Left lung (tissue), 10 donors: ENCODE results near the gene HTR3D. TPM values are rescaled to one million over a fixed set of nuclear protein-coding genes. Genes with fewer than 3 reads are reported as not detected.
"Not testable (repeated sequence)": the region's sequence is repeated elsewhere in the genome, so short reads cannot be mapped to it uniquely, and the experiment has no call there.

Experiments used
- ATAC-seq: fragments of 200-7000 bp; cut with Tn5 transposase; one replicate; pipeline ENCODE4 v1.9.1; 2020; ENCODE audit warnings: moderate library complexity
- DNase-seq, 4 donors: peaks; one replicate each; pipeline ENCODE4 v3.0.0-alpha.2; 2013 to 2020
- H3K27ac ChIP-seq, 2 donors: fragments of 200-600 bp; sonication (generic) in 1 of 2; one replicate each; pipeline versions ENCODE4 v1.5.0 to v1.8.0; 2020 to 2021
- H3K27me3 ChIP-seq, 2 donors: fragments of 200-600 bp; sonication (generic) in 1 of 2; one replicate each; pipeline versions ENCODE4 v1.5.0 to v1.8.0; 2020 to 2021
- H3K36me3 ChIP-seq, 2 donors: fragments of 200-600 bp; sonication (generic) in 1 of 2; one replicate each; pipeline versions ENCODE4 v1.5.0 to v1.8.0; 2020 to 2021
- H3K4me1 ChIP-seq, 2 donors: fragments of 200-600 bp; one replicate each; pipeline ENCODE4 v1.8.0; 2021
- H3K4me3 ChIP-seq, 2 donors: fragments of 200-600 bp; sonication (generic) in 1 of 2; one replicate each; pipeline versions ENCODE4 v1.5.0 to v1.8.0; 2020 to 2021; ENCODE audit warnings: mild to moderate bottlenecking in 1 of 2
- H3K9me3 ChIP-seq, 2 donors: fragments of 200-600 bp; sonication (generic) in 1 of 2; one replicate each; pipeline versions ENCODE4 v1.5.0 to v1.8.0; 2020 to 2021
- CTCF ChIP-seq, 2 donors: fragments of 200-600 bp; sonication (generic) in 1 of 2; IDR thresholded peaks; one replicate each; pipeline versions ENCODE4 v1.5.0 to v1.8.0; 2021; ENCODE audit warnings: antibody characterized with exemption in 2 of 2
- intact Hi-C, 2 donors: fragments of 100-400 bp; cut with DNase I; formaldehyde crosslinking; loops; one replicate each; pipeline versions ENCODE4 v1.11.2 to v1.14.2; 2022
- polyA plus RNA-seq, 6 donors: library from polyadenylated mRNA; unstranded; fragments of 120-200 nt; gene quantifications; one replicate each; pipeline ENCODE4 v1.2.1, GENCODE V29; 2013; ENCODE audit not compliant: insufficient read length in 6 of 6
- total RNA-seq, 2 donors: library from RNA; stranded (reverse); fragmentation: NEBNext Ultra II Directional; extraction: Animal tissue kit (Norgen Biotek cat#: 25700); gene quantifications; one replicate each; pipeline ENCODE4 v1.2.1, GENCODE V29; 2021
- donor health status: DM: no; HTN: yes; CAD: no.
- donor health status: DM: no; HTN: no; CAD: no.

The HTR3D gene
- total and polyA plus RNA-seq, 8 donors = not detected

- intact Hi-C loops = no loop called here
- no peak for DNase-seq
- H3K27ac ChIP-seq = no peak overlapping the region
- no peaks in the 10 kb centered on the region for H3K4me1 ChIP-seq
- H3K27me3 ChIP-seq = no peaks in the 10 kb centered on the region
- H3K9me3 ChIP-seq = no peaks in the 10 kb centered on the region
- no peaks in the 10 kb centered on the region for H3K36me3 ChIP-seq
- no peak for ATAC-seq
- H3K4me3 ChIP-seq = no peak overlapping the region
- TF ChIP-seq CTCF (IDR thresholded peaks at IDR 0.05) = no peak
These were observed 27.9 kb downstream of the HTR3D start for GRCh38 chr3:184059424-184059823.

DNA sequence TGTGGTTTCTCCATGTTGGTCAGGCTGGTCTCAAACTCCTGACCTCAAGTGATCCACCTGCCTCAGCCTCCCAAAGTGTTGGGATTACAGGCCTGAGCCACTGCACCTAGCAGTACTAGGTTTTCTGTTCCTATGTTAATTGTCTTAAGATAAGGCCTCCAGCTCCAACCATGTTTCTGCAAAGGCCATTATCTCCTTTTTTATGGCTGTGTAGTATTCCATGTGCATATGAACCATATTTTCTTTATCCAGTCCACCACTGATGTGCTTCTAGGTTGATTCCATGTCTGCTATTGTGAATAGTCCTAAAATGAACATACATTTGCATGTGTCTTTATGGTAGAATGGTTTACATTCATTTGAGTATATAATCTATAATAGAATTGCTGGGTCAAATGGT lies 31.1 kb downstream of the HTR3D start:
- TF ChIP-seq CTCF (IDR thresholded peaks at IDR 0.05) = no peak
- ATAC-seq = no peak
- H3K27ac ChIP-seq = no peak overlapping the region

GRCh38 chr3:184066211-184066610 lies 34.7 kb downstream of the HTR3D start:
- TF ChIP-seq CTCF (IDR thresholded peaks at IDR 0.05) = no peak
- Histone ChIP-seq H3K4me3 (no peak overlapping the region), H3K27ac (no peak overlapping the region), H3K27me3 (no peaks in the 10 kb centered on the region), H3K4me1 (no peaks in the 10 kb centered on the region), H3K9me3 (peaks cover 0 to 9% of the 10 kb centered on the region in 2 donors), H3K36me3 (no peaks in the 10 kb centered on the region)
- no peak for DNase-seq
- intact Hi-C loops = no loop called here
- ATAC-seq = no peak

More for the DNA sequence above, 31.1 kb downstream of the HTR3D start:
- H3K4me3 ChIP-seq = no peak overlapping the region
- H3K4me1 ChIP-seq = no peaks in the 10 kb centered on the region
- H3K27me3 ChIP-seq = no peaks in the 10 kb centered on the region
- intact Hi-C loops = no loop called here
- no peaks in the 10 kb centered on the region for H3K9me3 ChIP-seq
- no peak for DNase-seq
- H3K36me3 ChIP-seq = no peaks in the 10 kb centered on the region

DNA sequence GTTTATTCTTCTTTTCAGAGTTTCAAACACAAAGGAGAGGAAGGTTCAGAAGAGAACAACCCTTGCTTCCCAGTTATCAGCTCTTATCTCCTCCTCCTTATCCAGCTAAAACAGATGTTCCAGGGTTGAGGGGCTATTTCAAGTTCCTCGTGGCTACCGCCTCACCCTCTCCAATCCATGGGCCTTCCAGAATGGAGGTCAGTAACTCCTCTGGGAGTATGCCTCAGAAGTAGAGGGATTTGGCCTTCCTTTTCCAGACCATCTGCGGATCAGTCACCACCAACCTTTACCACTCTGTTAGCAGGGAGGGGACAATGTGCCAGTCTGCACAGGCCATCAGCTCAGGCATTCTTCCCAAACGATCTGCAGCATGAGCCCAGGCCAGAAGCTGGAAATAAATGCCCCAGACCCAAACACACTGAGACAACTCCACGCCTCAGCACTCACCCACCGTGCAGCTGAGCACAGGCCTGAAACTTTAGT lies 36.1 kb downstream of the HTR3D start:
- DNase-seq (no peak), ATAC-seq (no peak)
- intact Hi-C loops = no loop called here
- Histone ChIP-seq H3K9me3 (peaks cover 0 to 10% of the 10 kb centered on the region in 2 donors), H3K4me3 (no peak overlapping the region), H3K4me1 (no peaks in the 10 kb centered on the region), H3K27me3 (no peaks in the 10 kb centered on the region), H3K36me3 (no peaks in the 10 kb centered on the region), H3K27ac (no peak overlapping the region)
- TF ChIP-seq CTCF (IDR thresholded peaks at IDR 0.05) = no peak

GRCh38 chr3:184068344-184068743 lies 36.8 kb downstream of the HTR3D start:
- ATAC-seq = no peak
- DNase-seq = no peak
- Histone ChIP-seq H3K9me3 (peaks cover 0 to 10% of the 10 kb centered on the region in 2 donors), H3K36me3 (no peaks in the 10 kb centered on the region), H3K27ac (no peak overlapping the region), H3K27me3 (no peaks in the 10 kb centered on the region), H3K4me3 (no peak overlapping the region), H3K4me1 (no peaks in the 10 kb centered on the region)
- intact Hi-C loops = no loop called here
- no peak for TF ChIP-seq CTCF (IDR thresholded peaks at IDR 0.05)

DNA sequence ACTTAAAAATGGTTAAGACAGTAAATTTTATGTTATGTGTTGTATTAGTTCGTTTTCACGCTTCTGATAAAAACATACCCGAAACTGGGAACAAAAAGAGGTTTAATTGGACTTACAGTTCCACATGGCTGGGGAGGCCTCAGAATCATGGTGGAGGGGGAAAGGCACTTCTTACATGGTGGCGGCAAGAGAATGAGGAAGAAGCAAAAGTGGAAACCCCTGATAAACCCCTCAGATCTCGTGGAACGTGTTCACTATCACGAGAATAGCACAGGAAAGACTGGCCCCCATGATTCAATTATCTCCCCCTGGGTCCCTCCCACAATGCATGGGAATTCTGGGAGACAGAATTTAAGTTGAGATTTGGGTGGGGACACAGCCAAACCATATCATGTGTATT lies 39.6 kb downstream of the HTR3D start:
- H3K4me3 ChIP-seq, H3K4me1 ChIP-seq, H3K27ac ChIP-seq, DNase-seq, ATAC-seq, H3K36me3 ChIP-seq, intact Hi-C loops, H3K9me3 ChIP-seq, H3K27me3 ChIP-seq: not testable (repeated sequence)
